Activated CD8-positive, alpha-beta memory T cell treated with anti-CD3 and anti-CD28 coated beads, Interleukin-2, amount 50 U/mL, for 1 hour (primary cell): ENCODE data around the gene FAHD2B.
"Not testable (repeated sequence)": the region's sequence is repeated elsewhere in the genome, so short reads cannot be mapped to it uniquely, and the experiment has no call there.

ENCODE experiments used
- DNase-seq: peaks from one replicate; pipeline ENCODE4 v3.0.0-alpha.2; 2020; ENCODE audit errors: extremely low read depth

The FAHD2B gene

GRCh38 chr2:97068074-97068473 lies 26.6 kb downstream of the FAHD2B start:
- no peak for DNase-seq

- DNase-seq = no peak
Measured at GRCh38 chr2:97067279-97068004, 27.2 kb downstream of the FAHD2B start.

GRCh38 chr2:97066030-97066429 lies 28.7 kb downstream of the FAHD2B start:
- DNase-seq = not testable (repeated sequence)

- not testable (repeated sequence) for DNase-seq
Measured at GRCh38 chr2:97062020-97062419, 32.7 kb downstream of the FAHD2B start.

- DNase-seq = not testable (repeated sequence)
Measured at GRCh38 chr2:97059782-97060181, 34.9 kb downstream of the FAHD2B start.

GRCh38 chr2:97056150-97056549 lies 38.5 kb downstream of the FAHD2B start:
- not testable (repeated sequence) for DNase-seq

- not testable (repeated sequence) for DNase-seq
Measured at GRCh38 chr2:97050032-97050431, 44.6 kb downstream of the FAHD2B start.

- not testable (repeated sequence) for DNase-seq
Measured at GRCh38 chr2:97048448-97048847, 46.2 kb downstream of the FAHD2B start.

- DNase-seq = not testable (repeated sequence)
Measured at GRCh38 chr2:97046676-97047075, 48.0 kb downstream of the FAHD2B start.

GRCh38 chr2:97045895-97046499 lies 48.7 kb downstream of the FAHD2B start:
- DNase-seq = not testable (repeated sequence)
